SIG-M5 (cell line): Measurements from ENCODE around the gene RNF150.

Experiments used
- DNase-seq: peaks from one replicate; lab custom pipeline; 2025; lab: John Stamatoyannopoulos, UW

RNF150 gene

DNA sequence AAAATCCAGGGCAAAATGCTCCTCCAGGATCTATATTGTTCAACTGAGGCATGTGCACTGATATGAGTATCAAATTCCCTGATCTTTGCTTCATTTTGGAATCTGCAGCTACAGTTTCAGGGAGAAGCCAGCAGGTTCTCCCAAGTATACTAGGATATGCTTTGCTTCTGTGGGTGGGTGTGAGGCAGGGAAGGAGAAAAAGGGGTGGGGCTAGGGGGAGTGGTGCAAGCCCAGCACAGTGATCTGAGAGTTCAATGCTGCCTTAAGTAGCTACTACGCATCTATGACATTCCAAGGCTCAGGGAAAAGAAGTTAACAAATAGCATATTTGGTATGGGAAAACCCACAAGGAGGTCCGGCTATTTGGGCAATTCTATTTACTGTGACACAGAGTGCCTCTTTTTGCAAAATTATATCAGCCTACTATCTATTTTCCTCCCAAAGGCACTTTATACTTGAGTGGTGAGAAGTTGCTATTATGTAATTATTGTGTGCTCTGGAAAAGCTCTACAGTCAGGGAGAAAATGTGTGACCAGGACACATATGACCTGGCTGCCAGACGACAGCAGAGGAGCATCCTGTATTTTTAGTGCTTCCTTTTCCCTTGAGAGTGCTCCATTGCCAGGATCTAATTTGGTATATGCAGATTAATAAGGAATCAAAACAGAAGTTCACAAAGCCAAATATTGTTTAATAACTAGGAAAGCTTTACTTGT, 162.0 kb downstream of the RNF150 start:
- DNase-seq: no peak

GRCh38 chr4:140969296-140969695, 164.0 kb downstream of the RNF150 start:
- DNase-seq: no peak

- DNase-seq: no peak
These were observed 164.9 kb downstream of the RNF150 start for GRCh38 chr4:140968371-140968770.

DNA sequence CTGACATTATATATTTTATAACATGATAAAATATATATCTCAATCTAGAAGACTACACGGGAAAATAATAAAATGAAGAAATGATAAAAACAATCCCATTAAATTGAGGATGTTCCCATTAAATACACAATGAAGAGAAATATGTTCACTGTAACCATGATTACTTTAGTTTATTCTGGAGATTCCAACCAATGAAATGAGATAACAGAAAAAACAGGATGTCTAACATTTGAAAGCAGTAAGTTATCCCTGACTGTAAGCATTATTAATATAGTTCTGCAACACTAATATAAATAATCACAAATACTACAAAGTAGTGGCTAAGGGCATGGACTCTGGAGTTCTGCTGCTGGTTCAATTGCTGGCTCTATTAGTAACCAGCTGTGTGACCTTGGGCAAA, 169.4 kb downstream of the RNF150 start:
- no peak for DNase-seq

- no peak for DNase-seq
These were observed 177.6 kb downstream of the RNF150 start for GRCh38 chr4:140955641-140956040.

DNA sequence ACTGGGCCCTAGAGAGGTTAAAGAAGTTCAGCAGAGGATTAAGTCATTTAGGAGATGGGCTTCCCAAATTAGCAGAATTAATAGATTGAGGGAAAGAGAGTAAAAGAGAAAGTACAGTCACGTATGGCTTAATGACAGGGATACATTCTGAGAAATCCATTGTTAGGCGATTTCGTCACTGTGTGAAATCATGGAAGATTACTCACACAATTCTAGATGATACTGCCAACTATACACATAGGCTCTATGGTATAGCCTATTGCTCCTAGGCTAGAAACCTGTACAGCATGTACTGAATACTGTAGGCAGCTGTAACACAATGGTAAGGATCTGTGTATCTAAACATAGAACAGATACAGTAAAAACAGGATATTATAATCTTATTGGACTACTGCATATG, 180.6 kb downstream of the RNF150 start:
- DNase-seq: no peak

DNA sequence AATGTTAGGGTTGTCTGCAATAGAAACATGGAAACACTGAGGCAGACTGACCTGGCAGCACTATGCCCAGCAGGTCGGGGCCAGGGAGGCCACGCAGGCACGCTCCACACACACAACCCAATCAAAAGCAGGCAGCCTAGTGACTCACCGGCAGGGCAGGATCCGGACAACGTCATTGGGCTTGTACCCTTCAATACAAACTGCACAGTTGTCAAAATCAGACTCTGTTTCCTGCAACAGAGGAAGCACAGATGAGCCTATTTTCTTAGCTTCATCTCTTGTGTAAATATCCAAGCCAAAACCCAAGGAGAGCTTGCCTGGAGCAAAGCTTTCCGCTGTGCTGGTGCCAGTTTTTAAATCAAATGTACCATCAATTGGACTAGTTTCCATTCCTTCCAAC, 185.8 kb downstream of the RNF150 start:
- no peak for DNase-seq

DNA sequence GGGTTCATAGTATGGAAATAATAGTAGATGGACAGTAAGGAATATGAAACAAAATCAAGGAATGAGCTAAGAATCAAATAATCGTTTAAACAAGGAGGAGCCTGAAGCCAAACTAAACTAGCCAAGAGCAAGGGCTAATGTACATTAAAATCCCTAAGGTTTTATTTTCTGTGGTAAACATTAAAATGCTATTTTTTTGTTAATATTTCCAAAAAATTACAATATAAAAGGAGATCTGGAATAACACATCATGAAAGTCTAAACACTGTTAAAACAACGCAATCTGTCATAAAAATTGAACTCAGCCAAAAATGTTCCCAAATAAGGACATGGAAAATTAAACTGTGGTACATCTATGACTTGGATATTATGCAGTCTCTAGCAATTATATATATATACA, 188.2 kb downstream of the RNF150 start:
- no peak for DNase-seq

- DNase-seq: no peak
These were observed 188.7 kb downstream of the RNF150 start for GRCh38 chr4:140944572-140944971.

- no peak for DNase-seq
These were observed 189.1 kb downstream of the RNF150 start for GRCh38 chr4:140944199-140944515.

GRCh38 chr4:140943486-140944198, 189.6 kb downstream of the RNF150 start:
- no peak for DNase-seq

DNA sequence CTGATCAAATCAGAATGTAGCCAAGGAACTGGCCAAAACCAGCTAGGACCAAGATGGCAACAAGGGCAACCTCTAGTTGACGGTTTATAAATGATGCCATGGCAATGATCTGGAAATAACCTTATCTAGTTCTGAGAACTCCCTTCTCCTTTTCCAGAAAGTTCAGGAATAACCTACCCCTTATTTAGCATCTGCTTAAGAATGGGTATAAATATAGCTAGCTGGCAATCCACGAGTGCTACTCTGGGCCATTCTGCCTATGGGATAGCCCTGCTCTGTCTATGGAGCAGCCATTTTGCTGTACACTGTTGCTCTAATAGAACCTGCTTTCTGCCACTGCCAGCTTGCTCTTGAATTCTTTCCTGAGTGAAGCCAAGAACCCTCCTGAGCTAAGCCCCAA, 192.7 kb downstream of the RNF150 start:
- no peak for DNase-seq

GRCh38 chr4:140937866-140938265, 195.4 kb downstream of the RNF150 start:
- no peak for DNase-seq

GRCh38 chr4:140935254-140935653, 198.0 kb downstream of the RNF150 start:
- no peak for DNase-seq

GRCh38 chr4:140932501-140933045, 200.7 kb downstream of the RNF150 start:
- DNase-seq: no peak

DNA sequence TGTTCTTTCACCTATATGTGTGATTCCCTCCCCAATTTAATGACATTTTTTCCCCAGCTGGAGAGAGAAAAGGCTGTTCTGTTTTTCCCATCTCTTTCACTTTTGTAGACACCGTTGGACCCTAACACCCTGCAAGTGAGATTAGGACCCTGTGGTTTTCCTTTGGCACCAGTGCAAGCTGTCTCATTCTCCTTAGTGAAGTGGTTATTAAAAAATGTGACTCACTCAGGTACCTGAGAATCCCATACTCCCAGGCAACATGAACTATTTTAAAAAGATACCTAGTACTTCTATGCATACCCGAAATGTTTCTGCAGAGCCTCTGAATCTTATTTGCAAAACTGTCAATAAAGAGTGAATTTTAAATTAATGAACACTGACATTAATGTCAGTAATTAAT, 201.4 kb downstream of the RNF150 start:
- no peak for DNase-seq

DNA sequence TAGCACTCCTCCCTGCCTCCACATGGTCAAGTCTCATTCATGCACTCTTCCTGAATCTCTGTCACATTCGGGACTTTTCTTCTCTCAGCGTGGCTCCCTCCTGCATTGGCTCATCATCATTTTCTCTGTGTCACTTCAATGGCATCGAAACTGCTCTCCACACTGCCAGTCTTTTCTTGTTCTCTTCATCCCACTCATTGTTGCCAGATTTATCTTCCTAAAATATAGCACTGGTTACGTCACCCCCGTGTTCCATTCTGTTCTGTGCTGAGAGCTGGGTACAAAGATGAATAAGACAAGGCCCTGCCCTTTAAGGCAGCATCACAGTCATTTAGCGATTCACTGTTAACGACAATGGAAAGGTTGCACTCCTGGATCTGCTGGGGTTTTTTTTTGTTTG, 202.7 kb downstream of the RNF150 start:
- no peak for DNase-seq

DNA sequence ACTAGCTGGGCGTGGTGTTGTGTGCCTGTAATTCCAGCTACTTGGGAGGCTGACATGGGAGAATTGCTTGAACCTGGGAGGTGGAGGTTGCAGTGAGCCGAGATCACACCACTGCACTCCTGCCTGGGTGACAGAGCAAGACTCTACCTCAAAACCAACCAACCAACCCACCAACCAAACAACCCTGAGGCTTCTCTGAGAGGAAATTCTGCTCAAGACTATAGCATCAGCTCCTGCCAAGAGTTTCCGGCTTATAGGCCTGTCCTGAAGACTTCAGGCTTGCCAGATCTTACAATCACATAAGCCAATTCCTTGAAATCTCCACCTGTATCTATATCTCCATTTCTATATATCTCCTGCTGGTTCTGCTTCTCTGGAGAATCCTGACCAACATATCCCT, 203.3 kb downstream of the RNF150 start:
- DNase-seq: no peak

DNA sequence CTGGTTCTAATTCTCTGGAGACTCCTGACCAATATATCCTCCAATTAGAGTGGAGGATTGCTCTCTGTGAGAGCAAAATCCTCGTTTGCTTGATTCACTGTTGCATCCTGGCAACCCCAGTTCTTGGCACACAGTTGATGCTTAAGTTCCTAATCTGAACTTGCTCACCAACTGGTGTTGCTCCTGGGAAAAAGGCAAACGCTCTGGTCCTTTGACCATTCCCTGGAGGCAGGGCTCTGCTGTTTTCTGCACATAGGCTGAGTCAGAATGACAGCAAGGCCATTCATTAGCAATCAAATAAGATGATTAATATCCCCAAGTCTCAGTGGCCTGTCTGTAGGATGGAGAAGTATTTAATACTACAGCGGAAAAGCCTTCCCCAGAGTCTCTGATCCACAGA, 204.4 kb downstream of the RNF150 start:
- no peak for DNase-seq

GRCh38 chr4:140926672-140927071, 206.6 kb downstream of the RNF150 start:
- DNase-seq: no peak

DNA sequence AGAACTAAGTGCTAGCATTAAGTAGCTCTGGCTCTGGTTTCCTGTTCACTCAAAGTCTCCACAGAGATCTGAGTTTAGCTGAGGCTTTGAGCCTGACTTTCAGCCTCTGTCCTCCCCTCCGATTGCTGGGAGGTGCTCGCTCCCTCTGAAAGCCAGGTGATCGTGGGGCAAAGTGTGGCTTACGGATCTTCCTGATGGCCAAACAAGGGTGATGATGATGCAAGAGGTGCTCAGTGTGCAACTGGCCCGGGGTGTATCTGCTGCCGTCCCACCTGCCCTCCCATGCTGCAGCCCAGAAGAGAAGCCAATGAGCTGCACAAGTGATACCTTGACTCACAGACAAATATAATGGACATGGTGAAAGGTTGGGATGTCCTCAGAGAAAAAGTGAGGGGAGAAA, 207.9 kb downstream of the RNF150 start:
- DNase-seq: no peak

GRCh38 chr4:140924761-140925392, 208.4 kb downstream of the RNF150 start:
- no peak for DNase-seq
